G401.6 (cell line): ENCODE measurements around the gene FRYL.
A peak's percentile ranks its signal among the peaks of the same experiment; 100 is the strongest.
"Not testable (repeated sequence)": the region's sequence is repeated elsewhere in the genome, so short reads cannot be mapped to it uniquely, and the experiment has no call there.

Source experiments
- FAIRE-seq: peaks from 2 replicates; lab custom pipeline; 2012; peaks lifted over from hg19 to GRCh38; lab: Jason Lieb, UNC

The FRYL gene

GRCh38 chr4:48698029-48698971 lies 81.8 kb downstream of the FRYL start:
- FAIRE-seq = peak; percentile 97

GRCh38 chr4:48697516-48697915 lies 82.6 kb downstream of the FRYL start:
- FAIRE-seq = not testable (repeated sequence)

GRCh38 chr4:48694824-48695223 lies 85.3 kb downstream of the FRYL start:
- no peak for FAIRE-seq

- no peak for FAIRE-seq
Observed at GRCh38 chr4:48693856-48694574, 86.1 kb downstream of the FRYL start.

DNA sequence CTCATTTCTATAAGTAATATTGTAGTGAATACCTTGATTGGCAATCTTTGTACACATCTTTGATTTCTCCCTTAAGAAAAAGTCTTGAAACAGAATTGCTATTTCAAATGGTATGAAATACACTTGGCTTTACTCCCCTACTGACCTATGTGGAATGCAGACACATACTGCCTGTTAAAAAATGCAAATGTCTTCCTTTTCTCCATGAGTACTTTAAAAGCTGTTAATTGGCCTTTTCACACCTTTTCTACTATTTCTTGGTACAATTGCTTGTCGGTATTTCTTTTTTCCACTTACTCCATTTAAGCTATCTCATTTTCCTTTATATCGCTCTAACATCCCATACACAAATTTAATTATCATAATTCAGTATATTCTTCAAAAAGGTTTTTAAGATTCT lies 87.2 kb downstream of the FRYL start:
- FAIRE-seq = no peak

DNA sequence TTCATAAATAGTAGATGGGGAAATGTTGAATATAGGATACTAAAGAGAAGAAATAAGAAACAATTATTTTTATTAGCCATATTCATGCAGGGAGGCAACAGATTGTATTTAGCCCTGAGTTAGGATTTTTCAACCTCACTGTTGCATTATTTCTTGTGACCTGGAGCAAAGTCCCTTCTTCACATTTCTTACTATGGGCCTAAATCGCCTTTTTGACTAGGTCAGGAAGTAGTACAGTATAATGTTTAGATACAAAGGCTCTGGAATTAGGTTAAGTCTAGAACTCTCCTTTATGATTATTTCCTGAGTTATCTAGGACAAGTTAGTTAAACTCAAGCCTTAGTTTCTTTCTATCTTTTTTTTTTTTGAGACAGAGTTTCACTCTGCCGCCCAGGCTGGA lies 88.0 kb downstream of the FRYL start:
- FAIRE-seq = no peak

- no peak for FAIRE-seq
Observed at GRCh38 chr4:48688953-48689352, 91.1 kb downstream of the FRYL start.

- no peak for FAIRE-seq
Observed at GRCh38 chr4:48687313-48688051, 92.6 kb downstream of the FRYL start.

- FAIRE-seq = no peak
Observed at GRCh38 chr4:48686369-48686768, 93.7 kb downstream of the FRYL start.

GRCh38 chr4:48683784-48684666 lies 96.1 kb downstream of the FRYL start:
- no peak for FAIRE-seq

DNA sequence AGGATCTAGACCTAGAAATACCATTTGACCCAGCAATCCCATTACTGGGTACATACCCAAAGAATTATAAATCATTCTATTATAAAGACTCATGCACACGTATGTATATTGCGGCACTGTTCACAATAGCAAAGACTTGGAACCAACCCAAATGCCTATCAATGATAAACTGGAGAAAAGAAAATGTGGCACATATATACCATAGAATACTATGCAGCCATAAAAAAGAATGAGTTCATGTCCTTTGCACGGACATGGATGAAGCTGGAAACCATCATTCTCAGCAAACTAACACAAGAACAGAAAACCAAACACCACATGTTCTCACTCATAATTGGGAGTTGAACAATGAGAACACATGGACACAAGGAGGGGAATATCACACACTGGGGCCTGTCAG lies 97.2 kb downstream of the FRYL start:
- not testable (repeated sequence) for FAIRE-seq

DNA sequence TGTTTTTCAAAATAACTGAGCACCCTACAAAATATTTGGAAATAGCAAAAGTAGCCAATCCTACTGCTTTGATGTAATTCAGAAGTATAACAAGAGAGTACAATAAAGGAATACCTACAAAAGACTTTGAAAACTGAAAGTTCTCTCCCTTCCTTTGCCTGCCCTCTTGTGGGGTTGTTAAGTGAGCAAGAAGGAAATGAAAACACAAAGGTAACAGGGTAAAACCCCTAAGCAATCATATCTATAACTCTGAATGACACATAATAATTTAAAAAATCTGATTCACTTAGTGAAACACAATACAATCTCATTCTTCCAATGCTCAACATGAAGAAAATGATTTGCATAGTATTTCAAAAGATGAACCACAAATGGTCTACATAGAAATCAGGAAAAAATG lies 98.2 kb downstream of the FRYL start:
- no peak for FAIRE-seq

DNA sequence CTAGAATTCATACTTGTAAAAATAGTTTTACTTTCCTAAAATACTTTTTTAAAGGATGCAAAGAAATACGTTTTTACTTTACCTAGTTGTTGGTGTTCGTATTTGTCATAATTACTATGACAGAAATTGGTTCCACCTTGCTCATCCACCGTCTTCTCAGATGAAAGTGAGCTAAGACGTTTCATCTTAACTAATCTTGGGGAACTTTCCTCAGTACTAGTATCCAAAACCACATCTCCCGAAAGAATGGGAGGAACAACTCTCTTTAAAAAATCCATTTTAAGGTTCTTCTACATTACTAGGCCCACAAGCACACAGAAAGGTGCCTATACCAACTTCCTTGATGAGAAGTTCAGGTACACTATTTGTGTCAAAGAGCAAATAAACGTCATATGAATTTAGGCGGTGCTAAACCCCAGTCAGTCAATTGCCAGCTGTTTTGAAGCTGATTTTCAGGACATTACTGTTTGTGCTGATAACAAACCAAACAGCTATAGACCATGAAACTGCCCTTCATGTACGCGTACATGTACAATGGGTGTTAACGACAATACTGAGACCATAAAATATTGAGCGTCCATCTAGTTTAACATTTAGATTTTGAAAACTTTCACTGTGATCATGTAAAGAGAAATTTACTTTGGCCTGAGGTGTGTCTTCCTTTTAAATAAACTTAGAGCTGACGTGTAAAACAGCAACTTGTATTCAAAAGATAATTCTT lies 99.1 kb downstream of the FRYL start:
- no peak for FAIRE-seq

- no peak for FAIRE-seq
Observed at GRCh38 chr4:48673537-48673936, 106.5 kb downstream of the FRYL start.

DNA sequence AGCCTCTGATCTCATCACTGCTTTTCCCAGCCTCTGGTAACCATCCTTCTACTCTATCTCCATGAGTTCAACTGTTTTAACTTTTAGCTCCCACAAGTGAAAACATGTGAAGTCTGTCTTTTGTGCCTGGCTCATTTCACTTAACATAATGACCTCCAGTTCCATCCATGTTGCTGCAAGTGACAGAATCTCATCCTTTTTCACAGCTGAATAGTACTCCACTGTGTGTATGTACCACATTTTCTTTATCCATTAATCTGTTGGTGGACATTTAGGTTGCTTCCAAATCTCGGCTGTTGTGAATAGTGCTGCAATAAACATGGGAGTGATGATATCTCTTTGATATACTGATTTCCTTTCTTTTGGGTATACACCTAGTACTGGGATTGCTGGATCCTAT lies 109.5 kb downstream of the FRYL start:
- FAIRE-seq = no peak

- FAIRE-seq = no peak
Observed at GRCh38 chr4:48669086-48669485, 111.0 kb downstream of the FRYL start.

- no peak for FAIRE-seq
Observed at GRCh38 chr4:48668254-48669017, 111.6 kb downstream of the FRYL start.

GRCh38 chr4:48667148-48667547 lies 112.9 kb downstream of the FRYL start:
- FAIRE-seq = no peak

- no peak for FAIRE-seq
Observed at GRCh38 chr4:48665555-48666186, 114.4 kb downstream of the FRYL start.

GRCh38 chr4:48664938-48665337 lies 115.1 kb downstream of the FRYL start:
- peak; percentile 41 for FAIRE-seq
